RWPE1 (cell line): Measurements from ENCODE around the gene ERVH48-1.
"Not testable (repeated sequence)": the region's sequence is repeated elsewhere in the genome, so short reads cannot be mapped to it uniquely, and the experiment has no call there.

ENCODE experiments used
- CTCF ChIA-PET: fragments of 350-600 bp; sonication (Branson Sonifier 250); formaldehyde crosslinking; extraction: SDS; loops from one replicate; lab custom pipeline; 2021; lab: Yijun Ruan, JAX
- POLR2A ChIA-PET: fragments of 400-600 bp; formaldehyde crosslinking; extraction: SDS; loops from one replicate; lab custom pipeline; 2020; ENCODE audit warnings: antibody characterized with exemption; ENCODE audit not compliant: low non-redundant PET; lab: Yijun Ruan, JAX
- DNase-seq: peaks from one replicate; pipeline ENCODE4 v3.0.0; 2012; ENCODE audit warnings: low spot score
- H3K27ac ChIP-seq: fragments of 450-650 bp; 2 replicates; pipeline ENCODE4 v1.5.1; 2017
- CTCF ChIP-seq: fragments of 450-650 bp; conservative IDR thresholded peaks from 2 replicates; pipeline ENCODE4 v1.5.1; 2017; ENCODE audit warnings: low read depth, mild to moderate bottlenecking

ERVH48-1 gene

GRCh38 chr21:42887326-42887725, 38.1 kb downstream of the ERVH48-1 start:
- no peak for DNase-seq
- no peak for TF ChIP-seq CTCF
- ChIA-PET CTCF (no interaction called here), POLR2A (no interaction called here)
- H3K27ac ChIP-seq: no peak overlapping the region

DNA sequence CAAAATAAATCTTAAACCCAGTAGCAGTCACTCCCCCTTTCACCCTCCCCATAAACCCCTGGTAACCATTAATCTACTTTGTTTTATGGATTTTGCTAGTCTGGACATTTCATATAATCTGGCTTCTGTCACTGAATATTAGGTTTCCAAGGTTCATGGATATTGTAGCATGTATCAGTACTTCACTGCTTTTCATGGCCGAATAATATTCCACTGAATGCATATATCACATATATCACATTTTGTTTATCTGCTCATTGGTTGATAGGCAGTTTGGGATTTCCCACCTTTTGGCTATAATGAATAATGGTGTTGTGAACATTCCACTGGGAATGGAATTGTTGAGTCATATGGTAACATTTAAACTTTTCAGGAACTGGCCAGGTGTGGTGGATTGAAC, 41.5 kb downstream of the ERVH48-1 start:
- TF ChIP-seq CTCF: no peak
- no peak overlapping the region for H3K27ac ChIP-seq
- ChIA-PET POLR2A (no interaction called here), CTCF (no interaction called here)
- no peak for DNase-seq

DNA sequence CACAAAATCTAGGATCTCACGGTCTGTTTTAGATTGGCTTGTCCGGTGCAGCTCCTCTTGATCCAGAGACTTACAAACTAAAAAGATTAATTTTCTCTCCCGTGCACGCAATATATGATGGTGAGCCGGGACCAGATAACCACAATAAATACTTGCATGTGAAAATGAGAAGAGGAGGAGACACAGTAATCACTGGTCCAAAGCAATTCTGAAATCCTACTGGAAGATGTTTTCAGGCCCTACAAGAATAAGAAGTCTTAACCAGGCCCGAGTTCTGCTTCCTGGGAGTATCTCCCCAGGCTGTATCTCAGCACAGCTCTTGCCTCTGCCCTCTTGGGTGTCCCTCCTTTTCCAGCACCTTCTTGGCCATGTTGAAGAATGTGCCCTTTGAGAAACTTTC, 45.1 kb downstream of the ERVH48-1 start:
- no peak for DNase-seq
- H3K27ac ChIP-seq: no peak overlapping the region
- TF ChIP-seq CTCF: no peak
- ChIA-PET CTCF (no interaction called here), POLR2A (no interaction called here)

DNA sequence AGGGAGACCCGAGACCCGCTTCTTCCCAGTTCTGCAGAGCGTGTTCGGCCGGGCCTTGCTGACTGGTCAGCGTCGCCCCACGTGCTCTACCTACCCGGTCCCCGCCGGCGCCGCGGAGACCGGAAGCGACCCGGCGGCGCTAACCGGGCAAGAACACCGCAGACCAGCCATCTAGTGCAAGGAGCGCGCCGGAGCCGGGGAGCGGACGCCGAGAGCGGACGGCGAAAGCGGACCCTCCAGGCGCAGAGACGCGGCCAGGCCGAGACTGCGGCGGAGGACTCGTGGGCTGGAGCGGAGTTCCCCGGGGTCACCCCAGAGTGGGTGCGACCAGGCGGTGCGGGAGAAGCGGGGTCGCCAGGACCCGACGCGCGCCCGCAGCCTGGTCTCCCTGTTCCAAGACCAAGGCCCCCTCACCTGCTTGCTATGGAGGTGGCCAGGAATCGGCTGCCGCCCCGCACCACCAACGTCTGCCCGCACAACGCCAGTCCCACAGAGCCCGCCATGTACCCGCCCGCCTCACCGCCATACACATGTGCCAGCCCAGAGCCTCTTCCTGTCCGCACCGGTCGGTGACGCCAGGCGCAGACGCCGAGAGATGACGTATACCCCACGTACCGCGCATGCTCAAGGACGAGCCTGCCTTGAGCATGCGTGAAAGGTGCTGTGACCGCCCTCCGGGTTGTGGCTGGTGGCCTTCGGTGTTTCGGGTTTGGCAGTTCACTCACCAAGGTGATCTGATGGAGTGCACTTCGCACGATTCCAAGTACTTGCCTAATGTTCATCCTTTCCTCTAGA, 46.2 kb downstream of the ERVH48-1 start, which contains the start of gene WDR4:
TSS of gene WDR4 (minus strand) at position 547 of the 795 bp plus-strand sequence. CDS start at position 503, 44 bp downstream.
- no peak for TF ChIP-seq CTCF
- DNase-seq: peak; percentile 99
- CTCF ChIA-PET: no interaction called here
- POLR2A ChIA-PET: interaction anchor here (1.1 kb wide), 1 partner anchor 14 kb away, joined by 3 read pairs; the partner anchor contains the start of gene NDUFV3
- peak within 1 kb of the TSS; percentile 88 for H3K27ac ChIP-seq

DNA sequence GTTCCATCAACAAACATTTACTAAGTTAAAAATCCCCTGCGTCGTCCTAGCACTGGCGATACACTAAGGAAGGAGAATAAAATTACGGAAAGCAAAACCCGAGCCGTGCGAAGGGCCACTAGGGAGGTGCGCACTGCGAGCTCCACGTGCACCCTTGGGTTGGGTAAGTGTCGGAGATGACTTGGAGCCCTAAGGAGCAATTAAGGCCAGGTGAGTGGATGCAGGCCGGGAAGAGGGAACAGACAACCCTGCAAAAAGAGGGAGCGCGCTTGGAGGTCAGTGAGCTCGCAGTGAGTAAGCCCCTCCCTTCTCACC, 46.8 kb downstream of the ERVH48-1 start:
- CTCF ChIA-PET: no interaction called here
- no peak for DNase-seq
- no peak for TF ChIP-seq CTCF
- POLR2A ChIA-PET: interaction anchor here (1.1 kb wide), 1 partner anchor 14 kb away, joined by 3 read pairs; the partner anchor contains the start of gene NDUFV3
- H3K27ac ChIP-seq: peak overlapping the region; percentile 88

GRCh38 chr21:42875811-42876210, 49.6 kb downstream of the ERVH48-1 start:
- CTCF ChIA-PET, DNase-seq, POLR2A ChIA-PET, H3K27ac ChIP-seq: not testable (repeated sequence)

DNA sequence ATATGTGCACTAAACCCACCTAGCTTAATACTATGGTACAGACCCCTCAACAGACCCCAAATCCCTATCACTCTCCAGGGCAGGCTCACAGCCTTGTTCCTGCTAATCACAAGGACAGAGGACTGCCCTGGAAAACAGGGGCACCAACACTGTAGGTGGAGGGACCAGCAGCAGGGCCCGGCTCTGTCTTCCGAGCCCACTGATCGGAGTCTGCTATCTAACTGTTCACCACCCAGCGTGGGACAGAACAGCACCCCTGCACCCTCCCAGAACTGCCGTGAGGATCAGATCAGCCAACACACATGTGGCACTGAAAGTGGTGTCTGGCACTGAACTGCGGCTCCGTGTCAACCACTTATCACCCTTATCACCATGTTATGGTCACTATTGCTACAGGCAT, 52.3 kb downstream of the ERVH48-1 start:
- no peak for DNase-seq
- ChIA-PET CTCF (interaction anchor here (0.6 to 0.8 kb wide), 2 partner anchors 132 to 266 kb away, joined by 3 to 8 read pairs; no protein-coding TSS in a partner anchor), POLR2A (interaction anchor here (0.7 kb wide), 1 partner anchor 9 kb away, joined by 9 read pairs; no protein-coding TSS in a partner anchor)
- H3K27ac ChIP-seq: no peak overlapping the region
- TF ChIP-seq CTCF: no peak
